Measurements from ENCODE around the gene KIRREL3.

The KIRREL3 gene

GRCh38 chr11:127000291-127000968 is at the start of gene KIRREL3:
Gene KIRREL3, minus strand, starts transcription at chr11:127000770.
- no peak for DNase-seq

GRCh38 chr11:127050186-127050585 is 49.6 kb upstream of the KIRREL3 start:
- no peak for DNase-seq

- DNase-seq, result no peak
These were observed 48.9 kb upstream of the KIRREL3 start for GRCh38 chr11:127049486-127049885.

- DNase-seq, result no peak
These were observed 44.0 kb upstream of the KIRREL3 start for GRCh38 chr11:127044535-127044934.

GRCh38 chr11:127042445-127042844 is 41.9 kb upstream of the KIRREL3 start:
- no peak for DNase-seq

- DNase-seq, result no peak
These were observed 39.0 kb upstream of the KIRREL3 start for GRCh38 chr11:127039591-127039990.

GRCh38 chr11:127037596-127037995 is 37.0 kb upstream of the KIRREL3 start:
- no peak for DNase-seq

- no peak for DNase-seq
These were observed 36.4 kb upstream of the KIRREL3 start for GRCh38 chr11:127037001-127037400.

GRCh38 chr11:127035824-127036223 is 35.3 kb upstream of the KIRREL3 start:
- DNase-seq, result no peak

GRCh38 chr11:127034973-127035372 is 34.4 kb upstream of the KIRREL3 start:
- DNase-seq, result no peak

GRCh38 chr11:127028648-127029047 is 28.1 kb upstream of the KIRREL3 start:
- DNase-seq, result no peak

- no peak for DNase-seq
These were observed 27.2 kb upstream of the KIRREL3 start for GRCh38 chr11:127027789-127028188.

GRCh38 chr11:127027000-127027399 is 26.4 kb upstream of the KIRREL3 start:
- DNase-seq, result no peak

- no peak for DNase-seq
These were observed 23.4 kb upstream of the KIRREL3 start for GRCh38 chr11:127023991-127024390.

- no peak for DNase-seq
These were observed 18.2 kb upstream of the KIRREL3 start for GRCh38 chr11:127018683-127019279.

GRCh38 chr11:127017482-127017881 is 16.9 kb upstream of the KIRREL3 start:
- no peak for DNase-seq

GRCh38 chr11:127013550-127013949 is 13.0 kb upstream of the KIRREL3 start:
- no peak for DNase-seq

GRCh38 chr11:127006311-127006710 is 5.7 kb upstream of the KIRREL3 start:
- DNase-seq, result no peak

GRCh38 chr11:127003260-127003981 is 2.9 kb upstream of the KIRREL3 start:
- DNase-seq, result no peak

- DNase-seq, result no peak
These were observed 2.2 kb upstream of the KIRREL3 start for GRCh38 chr11:127002669-127003259.

- no peak for DNase-seq
These were observed 411 bp upstream of the KIRREL3 start for GRCh38 chr11:127000981-127001380.

- no peak for DNase-seq
These were observed 1.2 kb downstream of the KIRREL3 start for GRCh38 chr11:126999366-126999765.

- no peak for DNase-seq
These were observed 2.9 kb downstream of the KIRREL3 start for GRCh38 chr11:126997641-126998040.

- no peak for DNase-seq
These were observed 3.4 kb downstream of the KIRREL3 start for GRCh38 chr11:126997196-126997595.
